K562 (cell line): Measurements from ENCODE around the gene GXYLT2. TPM values are rescaled to one million over a fixed set of nuclear protein-coding genes. Genes with fewer than 3 reads are reported as not detected.

Experiments
- ELF2 ChIP-seq: fragments of 250-450 bp; sonication (Bioruptor Pico); IDR thresholded peaks from 2 replicates; pipeline ENCODE4 v1.5.0; 2021; ENCODE audit warnings: mild to moderate bottlenecking
- HDAC2 ChIP-seq: fragments of 450-650 bp; IDR thresholded peaks from 2 replicates; pipeline ENCODE4 v1.6.1; 2016; ENCODE audit warnings: mild to moderate bottlenecking
- MGA ChIP-seq: fragments of 450-650 bp; IDR thresholded peaks from 2 replicates; pipeline ENCODE4 v1.6.1; 2016; ENCODE audit warnings: mild to moderate bottlenecking, moderate library complexity
- SMAD2 ChIP-seq: fragments of 150-350 bp; IDR thresholded peaks from 2 replicates; pipeline ENCODE4 v1.6.1; 2014; ENCODE audit warnings: low read depth, mild to moderate bottlenecking, low read length
- SMARCA5 ChIP-seq: fragments of 450-650 bp; IDR thresholded peaks from 2 replicates; pipeline ENCODE4 v1.6.1; 2016
- ZNF407 ChIP-seq: fragments of 450-650 bp; IDR thresholded peaks from 2 replicates; pipeline ENCODE4 v1.6.1; 2016; ENCODE audit warnings: low read depth
- ZNF57 ChIP-seq: fragments of 450-650 bp; formaldehyde crosslinking; IDR thresholded peaks from 2 replicates; pipeline ENCODE4 v1.4.0; 2020; ENCODE audit warnings: mild to moderate bottlenecking, moderate library complexity
- ZNF586 ChIP-seq: fragments of 450-650 bp; formaldehyde crosslinking; conservative IDR thresholded peaks from 2 replicates; pipeline ENCODE4 v1.4.0; 2020; ENCODE audit warnings: mild to moderate bottlenecking, moderate library complexity
- polyA plus RNA-seq, 8 experiments: library from polyadenylated mRNA; depleted of rRNA in 4 of 8; stranded (reverse) in 5 of 8; unstranded in 3 of 8; fragments of >200 nt; fragmentation: Nextera tagmentation in 2 of 8; fragmentation: Illumina TruSeq in 1 of 8; extraction: Ambion mirVana in 2 of 8; extraction: Trizol in 1 of 8; gene quantifications; 2 replicates each; pipeline versions ENCODE4 v1.2.1 to v1.2.3, GENCODE V29; 2011 to 2014; ENCODE audit warnings: inconsistent platforms in 1 of 8, missing spikeins in 1 of 8
- total RNA-seq, 7 experiments: library from RNA; depleted of rRNA in 6 of 7; stranded (reverse); fragments of >200 nt in 6 of 7; fragmentation: Illumina TruSeq in 2 of 7; extraction: Trizol in 2 of 7; gene quantifications; 2 replicates each; pipeline versions ENCODE4 v1.2.1 to v1.2.3, GENCODE V29; 2011 to 2021; ENCODE audit warnings: low replicate concordance in 1 of 7

Gene GXYLT2
- total and polyA plus RNA-seq, 9 of the 15 experiments (the other 6 are each of a cell fraction or from before 2014, with no cell fraction given), result 0.71 to 6.0 (median 3.3) TPM

GRCh38 chr3:72996473-72997333, 108.9 kb downstream of the GXYLT2 start, which contains the start of gene PPP4R2 (continued):
- TF ChIP-seq ZNF407 (no peak), ELF2 (CRISPR knock-in tag) (no peak), SMAD2 (no peak), SMARCA5 (no peak), ZNF586 (CRISPR knock-in tag) (no peak), HDAC2 (no peak), MGA (peak; percentile 73), ZNF57 (CRISPR knock-in tag) (no peak)
